ENCODE measurements around the gene STEAP1. TPM values are rescaled to one million over a fixed set of nuclear protein-coding genes. Genes with fewer than 3 reads are reported as not detected.
"Not testable (repeated sequence)": the region's sequence is repeated elsewhere in the genome, so short reads cannot be mapped to it uniquely, and the experiment has no call there.

The STEAP1 gene
- total RNA-seq: 12.5 and 14.4 TPM in 2 replicates
- 2.7 TPM for polyA plus RNA-seq (2012)

DNA sequence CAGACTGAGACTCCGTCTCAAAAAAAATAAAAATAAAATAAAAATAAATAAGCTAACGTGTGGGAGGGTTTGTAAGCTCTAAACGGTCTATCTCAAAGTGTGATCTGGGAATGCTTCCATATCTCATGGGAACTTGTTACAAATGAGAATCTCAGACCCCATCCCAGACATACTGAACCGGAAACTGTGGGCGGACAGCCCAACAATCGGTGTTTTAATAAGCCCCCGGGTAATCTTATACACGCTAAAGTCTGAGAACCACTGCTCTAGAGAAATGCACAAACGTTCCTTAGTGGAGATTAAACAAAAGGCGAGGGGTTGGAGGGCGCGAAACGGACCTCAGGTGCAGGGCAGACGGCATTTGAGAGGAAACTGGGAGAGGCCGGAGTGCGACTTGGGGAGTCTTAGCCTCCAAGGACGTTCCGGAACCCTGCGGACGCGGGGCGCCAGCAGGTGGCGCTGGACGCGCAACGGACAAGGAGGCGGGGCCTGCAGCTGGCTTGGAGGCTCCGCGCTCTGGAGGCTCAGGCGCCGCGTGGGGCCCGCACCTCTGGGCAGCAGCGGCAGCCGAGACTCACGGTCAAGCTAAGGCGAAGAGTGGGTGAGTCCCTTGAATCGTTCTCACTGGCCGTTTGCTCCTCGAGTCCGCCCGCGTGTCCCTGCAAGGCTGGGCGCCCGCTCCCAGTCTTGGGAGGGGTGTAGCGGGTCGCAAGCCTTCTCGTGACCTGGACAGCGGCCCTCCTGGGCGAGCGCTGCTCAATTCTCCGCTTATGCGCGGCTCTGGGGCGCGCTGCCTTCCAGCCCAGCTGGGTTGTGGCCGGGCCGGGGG is at the start of gene STEAP1:
Gene STEAP1, plus strand, starts transcription at position 527 of the 829 bp plus-strand sequence. CDS start 5,320 bp downstream, outside the sequence.
- peak; percentile 94 for DNase-seq (ENCODE audit: low read depth)

DNA sequence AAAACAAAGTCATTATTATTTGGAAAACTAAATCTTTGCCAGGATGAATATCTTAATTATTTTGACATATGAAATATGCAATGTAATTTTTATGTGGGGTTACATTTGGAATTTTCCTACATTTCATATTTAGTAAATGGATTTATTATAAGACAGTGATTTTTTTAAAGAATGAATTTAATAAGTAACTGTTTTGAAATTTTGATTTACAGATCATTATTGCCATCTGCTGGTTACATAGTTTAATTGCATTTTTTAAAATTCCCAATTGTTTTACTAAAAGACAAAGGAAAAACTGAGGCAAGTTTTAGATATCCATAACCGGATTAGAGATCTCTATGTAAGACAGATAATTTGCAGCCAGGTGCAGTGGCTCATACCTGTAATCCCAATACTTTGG is 39.3 kb upstream of the STEAP1 start:
- DNase-seq (ENCODE audit: low read depth): not testable (repeated sequence)

DNA sequence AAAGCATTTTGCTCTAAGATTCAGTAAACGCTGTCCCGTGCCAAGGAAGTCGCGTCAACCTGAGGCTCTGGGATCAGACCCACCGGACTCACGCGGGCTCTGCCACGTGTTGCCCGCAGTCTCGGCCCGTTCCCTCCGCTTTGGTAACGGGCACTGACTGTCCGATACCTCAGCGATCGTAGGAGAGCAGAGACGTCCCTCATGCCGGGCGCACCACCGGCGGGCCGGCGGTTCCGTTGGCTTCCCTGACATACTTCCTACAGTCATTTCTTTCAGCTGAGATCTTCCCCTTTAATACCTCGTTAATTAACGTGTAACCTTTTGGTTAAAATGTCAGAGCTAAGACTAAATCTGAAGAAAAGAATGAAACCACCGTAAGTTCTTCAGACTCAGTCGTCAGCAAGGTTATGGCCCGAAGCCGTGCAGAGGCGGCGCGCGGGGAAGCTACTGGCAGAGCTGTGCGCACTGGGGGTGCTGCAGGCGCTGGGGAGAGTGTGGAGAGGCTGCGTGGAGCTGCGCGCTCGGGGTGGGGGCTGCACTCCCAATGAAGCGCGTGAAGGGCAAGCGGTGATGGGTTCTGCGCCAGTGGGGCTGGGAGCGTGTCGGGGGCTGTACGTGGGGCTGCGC is 35.6 kb upstream of the STEAP1 start:
- peak; percentile 27 for DNase-seq (ENCODE audit: low read depth)

DNA sequence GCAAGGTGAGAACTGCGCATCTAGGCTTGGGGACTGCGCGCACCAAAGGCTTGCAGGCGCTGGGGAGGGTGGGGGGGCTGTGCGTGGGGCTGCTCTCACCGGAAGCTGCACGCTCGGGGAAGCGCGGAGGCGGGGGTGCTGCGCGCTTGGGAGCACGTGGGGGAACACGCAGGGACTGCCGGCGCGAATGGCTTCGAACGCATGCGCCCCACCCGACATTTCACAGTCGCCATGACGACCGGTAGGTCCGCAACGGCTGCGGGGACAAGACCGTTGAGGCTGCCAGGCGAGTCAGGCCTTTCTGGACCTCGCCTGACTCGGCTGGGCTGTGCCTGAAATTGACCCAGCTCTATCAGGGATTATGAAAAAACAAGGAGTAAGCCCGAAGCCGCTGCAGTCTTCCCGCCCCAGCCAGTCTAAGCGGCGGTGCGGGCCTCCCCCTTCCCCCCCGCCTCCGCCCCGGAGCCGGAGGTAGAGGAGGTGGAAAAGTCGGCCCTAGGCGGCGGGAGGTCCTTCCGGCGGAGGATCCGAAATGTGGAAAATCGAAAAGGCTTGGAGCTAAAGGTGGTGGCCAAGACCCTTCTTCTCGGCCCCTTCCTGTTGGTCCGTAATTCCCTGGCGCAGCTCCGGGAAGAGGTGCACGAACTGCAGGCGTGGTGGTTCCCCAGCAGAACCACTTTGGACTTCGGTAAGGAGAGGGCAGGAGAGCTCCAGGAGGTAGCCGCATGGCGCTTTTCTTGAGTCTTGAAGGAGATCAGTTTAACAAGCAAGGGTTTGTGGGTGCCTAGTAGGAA is 34.9 kb upstream of the STEAP1 start:
- DNase-seq (ENCODE audit: low read depth): peak; percentile 18

DNA sequence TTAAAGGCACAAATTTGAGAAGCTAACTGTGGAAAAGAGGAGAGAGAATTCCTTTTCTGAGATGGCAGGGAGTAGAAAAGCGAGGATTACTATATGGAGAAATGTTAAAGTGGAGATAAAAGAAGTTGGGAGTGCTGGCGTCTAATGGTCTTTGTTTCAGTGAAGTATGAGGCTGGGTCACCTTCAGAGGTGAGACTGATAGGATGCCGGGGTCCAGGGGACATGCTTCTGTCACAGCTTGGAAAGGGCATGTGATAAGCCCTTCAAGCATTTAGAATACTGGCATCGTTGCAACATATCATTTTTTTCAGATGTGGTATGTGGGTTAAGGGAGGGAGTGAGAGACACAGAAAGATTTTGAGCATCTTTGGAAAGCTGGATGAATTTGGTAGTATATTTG is 34.1 kb upstream of the STEAP1 start:
- not testable (repeated sequence) for DNase-seq (ENCODE audit: low read depth)

DNA sequence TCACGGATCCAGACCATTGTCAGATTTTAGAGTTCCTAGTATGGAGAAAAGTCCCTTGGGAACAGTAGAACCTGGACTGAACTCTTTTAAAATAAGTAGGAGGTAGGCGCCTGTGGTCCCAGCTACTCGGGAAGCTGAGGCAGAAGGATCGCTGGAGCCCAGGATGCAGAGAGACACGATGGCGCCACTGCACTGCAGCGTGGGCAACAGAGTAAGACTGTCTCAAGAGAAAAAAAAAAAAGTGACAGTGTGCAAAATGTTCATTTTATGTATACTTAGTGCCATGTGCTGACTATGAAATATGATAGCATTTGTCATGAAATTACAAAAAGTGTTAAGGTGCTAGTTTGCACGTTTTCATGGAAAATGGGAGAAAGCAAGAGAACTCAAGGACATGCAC is 22.5 kb upstream of the STEAP1 start:
- not testable (repeated sequence) for DNase-seq (ENCODE audit: low read depth)

DNA sequence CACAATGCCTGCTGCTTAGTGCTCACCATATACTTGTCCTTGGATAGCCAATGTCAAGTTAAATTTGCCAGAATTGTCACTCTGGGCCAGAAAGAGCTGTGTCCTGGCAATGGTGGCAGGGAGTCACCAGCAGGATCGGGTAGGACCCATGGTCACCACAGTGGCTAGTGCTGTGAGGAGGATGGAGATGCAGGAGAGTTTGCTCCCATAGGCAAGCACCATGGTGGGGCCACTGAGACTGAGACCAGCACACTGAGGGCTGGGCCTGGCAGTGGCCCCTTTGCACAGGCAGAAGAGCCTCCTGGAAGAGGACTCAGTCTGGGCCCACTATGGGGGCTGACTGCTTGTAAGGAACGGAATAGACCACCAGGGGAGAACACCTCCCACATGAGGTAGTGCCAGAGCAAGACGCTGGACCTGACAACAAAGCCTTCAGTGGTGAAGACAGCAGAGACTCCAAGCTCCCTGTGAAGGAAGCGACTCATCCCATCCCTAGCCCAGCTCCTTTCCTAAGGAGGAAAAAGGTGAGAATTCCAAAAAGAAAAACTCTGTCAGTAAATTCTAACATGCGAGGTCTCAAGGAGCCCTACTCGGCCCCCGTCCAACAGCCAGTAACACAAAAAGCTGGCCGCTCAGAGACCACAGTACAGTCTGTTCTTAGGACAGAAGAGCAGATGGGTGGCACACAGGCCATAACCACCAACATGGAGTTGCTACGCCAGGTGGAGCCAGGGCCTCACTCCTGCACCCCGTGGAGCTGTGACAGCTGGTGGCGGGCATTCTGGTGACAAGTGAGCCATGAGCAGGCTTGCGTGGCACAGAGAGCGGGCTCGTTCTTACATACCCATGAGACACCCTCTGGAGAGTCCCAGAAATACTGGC is 6.9 kb upstream of the STEAP1 start:
- peak; percentile 13 for DNase-seq (ENCODE audit: low read depth)

DNA sequence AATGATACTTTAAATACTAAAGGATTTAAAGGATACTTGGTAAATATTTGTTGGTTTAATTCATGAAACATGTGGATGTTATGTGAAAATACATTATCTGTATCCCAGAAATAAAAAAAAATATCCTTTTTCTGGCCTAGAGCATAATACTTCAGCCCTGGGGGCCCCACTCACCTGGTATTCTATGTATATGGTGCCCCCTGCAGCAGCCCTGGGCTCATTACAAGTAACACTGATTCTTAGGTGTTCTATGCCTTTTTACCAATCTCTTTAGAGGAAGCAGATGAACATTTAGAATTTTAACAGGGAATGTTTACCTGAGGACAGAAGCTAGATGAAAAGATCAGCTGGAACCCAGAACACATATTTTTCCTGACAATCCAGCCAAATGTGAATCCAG is 4.8 kb upstream of the STEAP1 start:
- peak; percentile 24 for DNase-seq (ENCODE audit: low read depth)

DNA sequence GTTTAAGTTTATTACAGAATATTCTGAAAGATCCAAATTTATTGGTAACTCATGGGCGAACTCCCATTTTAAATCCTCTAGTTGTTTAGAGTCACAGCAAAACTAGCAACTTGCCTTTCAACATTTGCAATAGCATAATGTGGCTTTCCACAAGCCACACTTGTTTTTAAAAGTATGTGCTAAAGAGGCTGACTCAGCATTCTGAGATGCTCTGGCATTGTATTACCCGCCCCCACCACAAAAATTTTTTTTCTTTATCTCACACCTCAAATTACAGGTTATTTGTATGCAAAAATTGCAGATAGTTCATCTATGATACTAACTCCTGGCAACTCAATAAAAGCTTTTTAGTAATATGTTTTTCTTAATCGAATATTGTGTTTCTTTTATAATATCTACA is 2.4 kb upstream of the STEAP1 start:
- DNase-seq (ENCODE audit: low read depth): peak; percentile 40

DNA sequence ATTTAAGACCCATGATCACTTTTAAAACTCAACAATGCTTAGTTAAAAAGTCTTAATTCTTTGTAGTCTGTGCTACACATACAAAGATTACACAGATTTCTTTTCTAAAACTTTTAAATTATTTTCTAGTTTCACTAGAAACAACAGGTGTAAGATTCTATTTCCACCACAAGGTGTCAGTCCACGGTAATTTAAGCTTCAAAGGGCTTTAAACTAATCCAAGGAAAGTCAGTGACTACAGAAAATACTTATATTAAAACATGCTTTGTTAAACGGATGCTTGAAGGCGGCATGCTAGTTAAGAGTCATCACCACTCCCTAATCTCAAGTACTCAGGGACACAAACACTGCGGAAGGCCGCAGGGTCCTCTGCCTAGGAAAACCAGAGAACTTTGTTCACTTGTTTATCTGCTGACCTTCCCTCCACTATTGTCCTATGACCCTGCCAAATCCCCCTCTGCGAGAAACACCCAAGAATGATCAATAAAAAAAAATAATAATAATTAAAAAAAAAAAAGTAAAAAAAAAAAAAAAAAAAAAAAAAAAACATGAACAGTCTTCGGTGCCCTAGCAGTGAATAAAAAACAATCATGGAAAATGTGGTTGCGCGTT is 1.5 kb upstream of the STEAP1 start:
- peak; percentile 78 for DNase-seq (ENCODE audit: low read depth)

DNA sequence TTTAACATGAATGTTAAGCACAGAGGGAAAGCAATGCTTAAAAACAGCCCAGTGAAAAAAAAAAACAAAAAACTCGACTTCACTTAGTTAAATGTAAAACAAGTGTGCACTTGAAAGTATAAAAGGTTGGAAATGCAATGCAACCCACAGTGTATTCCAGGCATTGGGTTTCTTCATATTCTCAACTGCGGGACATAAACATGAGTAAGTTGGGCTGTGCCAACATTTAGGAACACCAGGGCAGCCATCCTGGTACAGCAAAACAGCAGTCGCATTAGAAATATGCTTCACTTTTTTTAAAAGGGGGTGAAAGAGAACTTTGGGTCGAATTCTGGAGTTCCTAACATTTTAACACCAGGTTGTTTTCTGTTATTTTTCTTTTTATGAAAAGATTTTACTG is 937 bp downstream of the STEAP1 start:
- no peak for DNase-seq (ENCODE audit: low read depth)

DNA sequence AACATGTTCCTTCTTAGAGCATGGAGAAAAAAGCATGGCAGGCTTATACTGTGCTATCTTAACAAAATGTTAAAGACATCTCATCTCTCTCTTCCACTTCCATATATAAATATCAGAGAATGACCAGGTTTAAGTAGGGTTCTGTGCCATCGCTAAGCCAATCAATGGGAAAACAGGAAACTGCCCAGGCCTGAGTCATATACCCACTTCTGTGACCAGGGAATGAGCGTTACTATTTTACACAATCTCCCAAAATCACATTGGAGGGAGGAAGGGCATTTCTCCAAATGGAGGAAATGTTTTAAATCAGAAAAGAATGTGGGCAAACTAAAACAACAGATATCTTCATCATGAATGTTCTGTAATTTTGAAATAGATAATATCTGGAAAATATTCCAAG is 3.1 kb downstream of the STEAP1 start:
- DNase-seq (ENCODE audit: low read depth): not testable (repeated sequence)

DNA sequence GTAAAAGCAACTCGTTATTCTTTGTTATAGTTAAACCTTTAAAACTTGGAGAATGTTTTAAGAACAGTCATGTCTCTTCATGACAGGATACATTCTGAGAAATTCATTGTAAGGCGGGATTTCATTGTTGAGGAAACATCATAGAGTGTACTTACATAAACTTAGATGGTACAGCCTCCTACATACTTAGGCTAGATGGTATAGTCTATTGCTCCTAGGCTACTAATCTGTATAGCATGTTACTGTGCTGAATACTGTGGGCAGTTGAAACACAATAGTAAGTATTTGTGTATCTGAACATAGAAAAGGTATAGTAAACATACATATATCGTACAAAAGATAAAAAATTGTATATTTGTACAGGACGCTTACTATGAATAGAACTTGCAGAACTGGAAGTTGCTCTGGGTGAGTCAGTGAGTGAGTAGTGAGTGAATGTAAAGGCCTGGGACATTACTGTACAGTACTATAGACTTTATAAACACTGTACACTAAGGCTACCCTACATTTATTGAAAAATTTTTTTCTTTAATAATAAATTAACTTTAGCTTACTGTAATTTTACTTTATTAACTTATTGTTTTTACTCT is 3.6 kb downstream of the STEAP1 start:
- not testable (repeated sequence) for DNase-seq (ENCODE audit: low read depth)

DNA sequence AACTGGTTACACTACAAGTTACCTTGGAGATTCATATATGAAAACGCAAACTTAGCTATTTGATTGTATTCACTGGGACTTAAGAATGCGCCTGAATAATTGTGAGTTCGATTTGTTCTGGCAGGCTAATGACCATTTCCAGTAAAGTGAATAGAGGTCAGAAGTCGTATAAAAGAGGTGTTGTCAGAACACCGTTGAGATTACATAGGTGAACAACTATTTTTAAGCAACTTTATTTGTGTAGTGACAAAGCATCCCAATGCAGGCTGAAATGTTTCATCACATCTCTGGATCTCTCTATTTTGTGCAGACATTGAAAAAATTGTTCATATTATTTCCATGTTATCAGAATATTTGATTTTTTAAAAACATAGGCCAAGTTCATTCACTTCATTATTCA is 9.3 kb downstream of the STEAP1 start:
- no peak for DNase-seq (ENCODE audit: low read depth)

DNA sequence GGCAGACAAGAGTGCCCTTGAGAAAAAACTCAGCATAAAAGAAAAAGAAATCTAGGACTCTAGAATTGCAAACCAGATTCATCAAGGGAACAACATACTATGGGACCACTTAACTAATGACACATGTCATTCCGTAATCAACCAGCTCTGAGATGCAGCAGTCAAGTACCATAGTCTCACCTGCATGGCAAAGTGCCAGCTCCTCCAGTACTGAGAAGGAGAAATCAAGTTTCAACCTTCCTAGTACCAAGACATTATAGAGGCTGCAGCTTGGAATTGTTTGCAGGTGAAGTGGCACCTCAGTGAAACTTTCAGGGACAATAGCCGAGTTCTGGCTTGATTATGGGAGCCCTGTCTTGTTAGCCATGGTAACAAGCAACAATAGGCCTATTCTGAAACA is 11.5 kb downstream of the STEAP1 start:
- DNase-seq (ENCODE audit: low read depth): no peak

DNA sequence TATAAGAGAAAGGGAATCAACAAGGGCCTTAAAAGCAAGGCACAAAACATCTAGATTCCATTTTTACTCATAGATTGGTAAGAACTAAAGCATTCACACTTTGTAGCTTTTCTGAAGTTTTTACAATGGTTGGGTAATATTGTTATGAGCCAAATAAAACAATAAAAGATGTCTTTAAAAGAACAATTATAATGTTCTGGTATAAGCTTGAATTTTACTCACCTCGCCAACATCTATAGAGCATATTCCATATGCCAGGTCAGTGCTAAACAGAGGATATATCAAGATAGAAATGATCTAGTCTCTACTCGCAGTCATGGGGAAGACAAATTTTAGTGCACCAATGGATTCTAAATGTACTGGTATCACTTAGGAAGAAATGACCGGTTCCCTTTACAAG is 11.9 kb downstream of the STEAP1 start:
- no peak for DNase-seq (ENCODE audit: low read depth)

DNA sequence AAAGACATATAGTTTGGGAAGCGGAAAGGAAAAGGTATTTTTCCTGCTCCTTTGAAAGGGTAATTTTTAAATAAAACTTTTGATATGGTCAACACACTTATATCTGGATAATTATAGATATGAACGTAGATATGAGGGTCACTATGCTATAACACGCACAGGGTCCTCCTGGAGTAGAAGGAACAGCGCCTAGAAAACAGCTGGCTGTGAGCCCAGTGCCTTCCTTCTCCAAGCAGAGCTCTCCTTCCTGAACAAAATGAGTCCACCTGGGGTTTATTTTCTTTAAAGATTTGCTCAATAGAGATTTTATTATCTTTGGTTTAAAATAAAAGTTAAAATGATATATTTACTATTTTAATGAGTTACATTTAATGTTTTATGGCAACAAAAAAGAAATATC is 13.1 kb downstream of the STEAP1 start:
- DNase-seq (ENCODE audit: low read depth): no peak

DNA sequence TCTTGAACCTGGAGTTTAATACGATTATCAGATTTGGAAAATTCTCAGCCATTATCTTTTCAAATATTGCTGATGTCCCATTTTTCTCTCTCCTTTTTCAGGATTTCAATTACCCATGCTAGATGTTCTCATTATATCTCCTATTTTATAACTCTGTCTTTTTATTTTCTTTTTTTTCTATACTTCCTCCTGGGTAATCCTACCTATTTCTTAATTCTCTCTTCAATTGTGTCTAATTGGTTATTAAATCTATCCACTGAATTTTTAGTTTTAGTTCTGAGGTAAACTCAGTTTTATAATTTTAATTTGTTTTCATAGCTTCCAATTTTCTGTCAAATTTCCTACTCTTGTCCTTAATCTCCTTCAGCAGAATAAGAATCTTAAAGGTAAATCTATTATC is 15.6 kb downstream of the STEAP1 start:
- no peak for DNase-seq (ENCODE audit: low read depth)

DNA sequence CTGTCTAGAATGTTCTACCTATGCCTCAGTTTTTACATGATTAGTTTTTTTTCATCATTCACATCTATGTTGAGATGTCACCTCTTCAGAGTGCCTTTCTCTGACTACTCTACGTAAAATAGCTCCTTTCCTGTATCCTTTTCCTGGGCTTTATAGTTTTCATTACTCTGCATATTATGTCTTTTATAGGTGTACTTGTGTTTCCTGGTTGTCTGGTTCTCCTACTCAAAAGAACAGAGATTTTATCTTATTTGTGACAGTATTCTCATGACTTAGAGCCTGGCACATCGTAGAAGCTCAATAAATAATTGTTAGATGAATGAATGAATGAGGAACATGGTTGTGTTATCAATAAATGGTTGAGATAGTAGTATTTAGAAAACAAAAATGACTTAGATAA is 17.9 kb downstream of the STEAP1 start:
- DNase-seq (ENCODE audit: low read depth): no peak

DNA sequence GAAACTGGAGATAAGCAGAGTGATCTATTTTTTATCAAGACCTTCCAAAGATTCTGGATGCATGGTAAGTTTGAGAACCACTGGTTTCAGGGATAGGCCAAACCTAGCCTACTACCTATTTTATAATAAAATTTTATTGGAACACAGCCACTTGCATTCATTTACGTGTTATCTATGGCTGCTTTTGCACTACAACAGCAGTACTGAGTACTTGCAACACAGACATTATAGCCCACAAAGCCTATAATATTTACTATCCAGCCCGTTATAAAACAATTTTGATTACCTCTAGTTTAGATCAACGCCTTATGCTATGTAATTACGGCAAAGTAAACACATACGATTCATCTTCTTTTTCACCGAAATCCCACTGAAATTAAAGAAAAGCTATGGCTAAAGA is 18.4 kb downstream of the STEAP1 start:
- no peak for DNase-seq (ENCODE audit: low read depth)

Measured in myocyte (in vitro differentiated cells).